D721Med (cell line): ENCODE measurements around the gene SERPINA3.
"Not testable (repeated sequence)": the region's sequence is repeated elsewhere in the genome, so short reads cannot be mapped to it uniquely, and the experiment has no call there.

ENCODE experiments used
- DNase-seq: peaks from one replicate; pipeline ENCODE4 v3.0.0; 2011; ENCODE audit warnings: low spot score; ENCODE audit not compliant: insufficient read length
- FAIRE-seq: peaks from 2 replicates; lab custom pipeline; 2011; peaks lifted over from hg19 to GRCh38; lab: Jason Lieb, UNC
- TF ChIP-seq, protein P1 (sequence below): IDR thresholded peaks from 2 replicates; pipeline ENCODE4 v1.5.1; 2012; ENCODE audit warnings: mild to moderate bottlenecking, control low read depth; ENCODE audit not compliant: insufficient read depth; ENCODE audit errors: missing control alignments

SERPINA3 gene

DNA sequence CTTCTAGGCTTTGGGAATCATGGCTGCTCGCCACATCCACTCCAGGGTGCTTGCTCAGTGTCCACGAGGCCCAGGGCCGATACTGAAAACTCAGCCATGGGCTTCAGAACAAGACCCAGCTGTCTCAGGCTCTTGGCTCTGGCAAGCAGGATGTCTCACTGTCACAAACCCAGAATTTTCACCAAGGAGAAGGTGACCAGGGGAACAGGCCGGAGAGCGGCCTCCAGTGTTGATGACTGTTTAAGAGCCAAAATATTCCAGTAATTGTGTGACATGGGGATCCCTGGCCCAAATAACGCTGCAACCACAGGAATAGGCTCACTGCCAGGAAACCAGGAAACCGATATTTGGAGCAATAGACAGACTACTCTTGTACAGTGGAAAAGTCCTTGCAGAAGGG lies 40.8 kb upstream of the SERPINA3 start:
- no peak for FAIRE-seq
- no peak for DNase-seq
- TF ChIP-seq, protein P1, sequence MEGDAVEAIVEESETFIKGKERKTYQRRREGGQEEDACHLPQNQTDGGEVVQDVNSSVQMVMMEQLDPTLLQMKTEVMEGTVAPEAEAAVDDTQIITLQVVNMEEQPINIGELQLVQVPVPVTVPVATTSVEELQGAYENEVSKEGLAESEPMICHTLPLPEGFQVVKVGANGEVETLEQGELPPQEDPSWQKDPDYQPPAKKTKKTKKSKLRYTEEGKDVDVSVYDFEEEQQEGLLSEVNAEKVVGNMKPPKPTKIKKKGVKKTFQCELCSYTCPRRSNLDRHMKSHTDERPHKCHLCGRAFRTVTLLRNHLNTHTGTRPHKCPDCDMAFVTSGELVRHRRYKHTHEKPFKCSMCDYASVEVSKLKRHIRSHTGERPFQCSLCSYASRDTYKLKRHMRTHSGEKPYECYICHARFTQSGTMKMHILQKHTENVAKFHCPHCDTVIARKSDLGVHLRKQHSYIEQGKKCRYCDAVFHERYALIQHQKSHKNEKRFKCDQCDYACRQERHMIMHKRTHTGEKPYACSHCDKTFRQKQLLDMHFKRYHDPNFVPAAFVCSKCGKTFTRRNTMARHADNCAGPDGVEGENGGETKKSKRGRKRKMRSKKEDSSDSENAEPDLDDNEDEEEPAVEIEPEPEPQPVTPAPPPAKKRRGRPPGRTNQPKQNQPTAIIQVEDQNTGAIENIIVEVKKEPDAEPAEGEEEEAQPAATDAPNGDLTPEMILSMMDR = no peak

DNA sequence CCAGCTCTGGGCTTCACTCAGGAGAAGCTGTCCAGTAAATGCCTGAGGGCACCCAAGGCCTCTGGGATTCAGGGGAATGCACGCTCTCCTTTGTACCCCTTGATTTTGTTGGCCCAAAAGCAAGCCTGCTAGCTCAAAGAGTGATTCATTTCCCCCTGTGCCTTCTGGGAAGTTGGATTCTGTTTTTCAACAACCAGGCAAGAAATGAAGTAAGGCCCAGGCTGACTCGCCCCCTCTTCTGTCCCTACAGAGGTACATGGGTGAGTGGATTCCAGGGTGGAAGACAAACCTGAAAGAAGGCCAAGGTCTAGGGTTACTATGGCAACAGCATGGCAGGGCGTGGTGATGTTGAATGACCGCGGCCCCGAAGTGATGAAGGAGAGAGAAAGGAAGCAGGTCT lies 40.2 kb upstream of the SERPINA3 start:
- FAIRE-seq (no peak), DNase-seq (no peak)
- TF ChIP-seq, protein P1 = no peak

DNA sequence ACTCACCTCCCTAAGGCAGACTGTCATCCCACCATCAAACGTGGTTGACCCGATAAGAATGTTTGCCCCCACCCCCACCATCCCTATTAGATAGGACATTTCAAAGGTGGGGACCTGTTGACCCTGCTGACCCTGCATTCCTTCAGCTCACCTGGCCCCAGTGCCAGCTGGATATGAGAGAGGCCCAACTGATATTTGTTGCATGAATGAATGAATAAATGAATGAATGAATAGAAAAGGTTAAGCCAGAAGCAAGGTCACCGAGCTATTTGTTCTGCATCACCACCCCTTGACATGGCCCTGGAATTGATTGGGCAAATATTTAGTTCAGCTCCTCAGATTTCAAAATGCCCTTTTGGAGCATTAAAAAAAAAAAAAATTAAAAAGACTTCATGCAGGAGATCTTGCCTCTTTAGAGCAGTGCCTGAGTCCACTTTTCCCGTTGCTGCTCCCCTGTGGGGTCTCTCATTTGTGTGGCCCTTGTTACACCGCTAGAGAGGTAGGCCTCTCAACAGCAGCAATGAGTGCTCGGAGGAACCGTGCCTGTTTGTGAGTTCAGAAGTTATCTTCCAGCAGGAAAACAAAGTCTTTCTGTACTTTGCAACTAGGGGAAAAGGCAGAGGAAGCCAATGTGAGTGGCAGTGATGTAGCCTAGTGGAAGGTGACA lies 39.4 kb upstream of the SERPINA3 start:
- TF ChIP-seq, protein P1 = no peak
- FAIRE-seq = no peak
- no peak for DNase-seq

DNA sequence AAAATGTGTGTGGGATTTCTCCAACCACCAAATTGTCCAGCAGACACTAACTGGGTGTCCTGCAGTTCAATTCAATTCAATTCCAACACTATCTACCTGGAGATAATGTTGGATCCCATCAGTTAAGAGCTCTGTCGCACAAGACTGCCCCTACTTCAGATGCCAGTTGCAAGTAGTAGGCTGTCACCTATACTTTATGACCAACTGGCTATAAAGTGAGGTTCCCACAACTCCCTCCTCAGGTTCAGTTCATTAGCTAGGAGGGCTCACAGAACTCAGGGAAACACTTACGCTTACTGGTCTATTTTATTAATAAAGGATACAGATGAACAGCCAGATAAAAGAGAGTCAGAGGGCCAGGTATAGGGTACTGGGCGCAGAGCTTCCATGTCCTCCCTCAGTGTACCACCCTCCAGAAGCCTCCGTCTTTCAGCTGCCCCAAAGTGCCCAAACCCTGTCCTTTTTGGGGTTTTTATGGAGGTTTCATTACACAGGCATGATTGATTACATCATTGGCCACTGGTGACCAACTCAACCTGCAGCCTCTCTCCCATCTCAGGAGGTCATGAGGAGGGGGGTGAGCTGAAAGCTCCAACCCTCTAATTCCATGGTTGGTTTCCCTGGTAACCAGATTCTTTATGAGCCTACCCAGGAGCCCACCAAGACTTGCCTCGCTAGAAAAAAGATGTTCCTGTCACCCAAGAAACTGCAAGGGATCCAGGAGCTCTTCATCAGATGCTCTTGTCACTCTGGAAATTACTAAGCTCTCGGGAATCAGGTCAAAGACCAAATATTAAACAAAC lies 38.5 kb upstream of the SERPINA3 start:
- no peak for DNase-seq
- TF ChIP-seq, protein P1 = no peak
- no peak for FAIRE-seq

DNA sequence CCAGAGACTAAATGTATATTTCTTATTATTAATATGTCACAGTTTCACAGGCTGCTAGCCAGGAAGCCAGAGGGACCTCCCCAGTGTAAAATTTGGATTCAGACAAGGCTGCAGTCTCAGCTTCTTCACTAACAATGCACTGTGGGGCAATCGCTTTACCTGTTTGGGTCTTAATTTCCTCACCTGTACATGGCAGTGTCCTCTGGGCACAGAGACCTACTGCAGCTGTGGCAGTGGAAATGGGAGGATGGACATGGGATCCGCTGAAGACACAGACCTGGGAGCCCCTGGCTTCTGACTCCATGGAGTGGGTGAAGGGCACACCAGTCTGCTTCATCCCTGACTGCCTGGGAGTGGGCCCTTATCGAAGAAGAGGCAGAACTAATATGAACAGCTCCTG lies 37.9 kb upstream of the SERPINA3 start:
- no peak for FAIRE-seq
- TF ChIP-seq, protein P1 = no peak
- DNase-seq = no peak

DNA sequence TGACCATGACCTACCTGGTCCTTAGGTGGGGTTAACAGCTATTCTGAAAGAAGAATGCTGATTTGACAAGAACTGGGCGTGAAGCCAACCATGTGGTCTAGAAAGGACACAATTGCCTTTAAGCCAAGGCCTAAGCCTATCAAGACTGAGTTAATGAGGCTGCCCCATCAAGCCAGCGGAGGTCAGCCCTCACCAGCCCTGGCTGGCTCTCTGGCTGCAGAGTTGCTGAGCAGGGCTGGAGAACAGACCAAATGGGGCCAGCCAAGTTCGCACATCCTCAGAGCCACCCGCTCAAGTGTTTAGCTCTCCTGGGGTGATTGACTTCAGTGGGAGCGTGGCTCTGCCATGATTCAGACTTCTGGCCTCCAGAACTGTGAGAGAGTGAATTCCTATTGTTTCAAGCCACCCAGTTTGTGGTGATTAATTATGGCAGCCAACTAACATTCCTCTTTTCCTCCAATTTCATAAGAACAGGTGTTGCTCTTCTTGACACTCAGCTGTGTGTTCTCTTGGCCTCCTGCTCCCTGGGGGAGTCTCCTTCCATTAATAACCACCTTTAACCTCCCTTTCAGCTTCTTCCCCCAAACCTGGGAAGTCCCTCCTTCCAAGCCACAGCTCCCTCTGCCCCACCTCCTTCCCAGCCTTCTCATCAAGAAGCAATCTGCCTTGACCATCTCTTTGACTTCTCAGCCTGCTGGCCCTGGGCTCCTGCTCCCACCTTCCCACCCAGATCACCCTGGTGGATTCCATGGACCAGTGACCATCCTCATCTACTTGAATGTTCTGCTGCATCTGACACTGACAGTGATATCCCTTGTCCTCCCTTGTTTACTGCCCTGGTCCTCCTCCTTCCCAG lies 36.2 kb upstream of the SERPINA3 start:
- TF ChIP-seq, protein P1 = no peak
- FAIRE-seq (no peak), DNase-seq (no peak)

DNA sequence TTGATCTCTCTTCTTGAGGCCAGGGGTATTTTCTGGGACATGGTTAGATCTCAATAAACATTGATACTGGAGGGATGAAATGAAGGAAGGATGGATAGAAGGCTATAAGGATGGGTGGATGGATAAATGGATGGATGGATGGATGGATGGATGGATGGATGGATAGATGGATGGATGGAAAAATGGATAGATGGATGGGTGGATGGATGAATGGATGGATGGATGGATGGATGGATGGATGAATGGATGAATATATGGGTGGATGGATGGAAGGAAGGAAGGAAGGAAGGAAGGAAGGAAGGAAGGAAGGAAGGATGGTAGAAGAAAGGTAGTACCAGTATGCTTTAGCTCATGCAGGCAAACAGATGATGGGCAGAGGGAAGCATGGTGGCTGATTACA lies 34.7 kb upstream of the SERPINA3 start:
- not testable (repeated sequence) for DNase-seq, FAIRE-seq
